ENCODE measurements around the gene TBX15. TPM values are rescaled to one million over a fixed set of nuclear protein-coding genes. Genes with fewer than 3 reads are reported as not detected.
"Not testable (repeated sequence)": the region's sequence is repeated elsewhere in the genome, so short reads cannot be mapped to it uniquely, and the experiment has no call there.

Gene TBX15
- total RNA-seq, 1 donor from 2014 or later, result 0.64 TPM

DNA sequence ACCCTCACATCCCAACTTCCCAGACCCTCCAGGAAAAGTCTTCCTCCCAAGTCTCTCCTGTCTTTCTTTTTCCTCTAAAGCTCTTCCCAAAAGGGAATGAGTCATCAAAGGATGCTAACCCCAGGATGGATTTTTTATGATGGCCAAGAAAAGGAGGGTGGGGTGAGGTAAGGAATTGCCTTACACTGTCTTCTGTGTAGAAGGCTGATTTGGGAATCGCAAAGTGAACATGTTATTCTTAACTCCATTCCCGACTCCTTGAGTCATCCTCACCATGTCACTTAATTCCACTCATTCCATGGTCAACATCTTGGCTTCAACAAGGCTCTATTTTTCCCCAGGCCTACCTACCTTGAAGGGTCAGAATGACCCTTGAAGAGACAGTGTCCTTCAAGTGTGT, 44.0 kb downstream of the TBX15 start:
- intact Hi-C loops (cut with micrococcal nuclease), result no loop called here
- no peak for DNase-seq
- ATAC-seq, result no peak

DNA sequence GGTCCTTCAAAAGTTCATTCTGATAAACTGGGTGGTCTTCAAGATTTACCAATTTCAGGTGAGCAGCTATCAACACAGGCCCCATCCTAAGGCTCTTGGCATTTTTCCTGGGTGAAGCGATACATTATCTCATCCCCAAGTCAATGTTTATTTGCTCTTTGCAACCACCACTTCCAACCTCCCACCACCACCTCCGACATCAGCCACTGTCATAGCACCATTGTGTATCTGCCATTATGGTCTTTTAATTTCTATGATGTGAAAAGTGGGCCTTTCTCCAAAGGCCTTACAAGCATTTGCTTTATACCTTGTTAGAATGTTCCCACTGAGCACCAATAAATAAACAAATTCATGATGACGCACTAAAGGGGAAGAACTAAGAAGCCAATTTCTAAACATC, 47.2 kb downstream of the TBX15 start:
- ATAC-seq (no peak), DNase-seq (no peak)
- intact Hi-C loops (cut with micrococcal nuclease), result no loop called here

DNA sequence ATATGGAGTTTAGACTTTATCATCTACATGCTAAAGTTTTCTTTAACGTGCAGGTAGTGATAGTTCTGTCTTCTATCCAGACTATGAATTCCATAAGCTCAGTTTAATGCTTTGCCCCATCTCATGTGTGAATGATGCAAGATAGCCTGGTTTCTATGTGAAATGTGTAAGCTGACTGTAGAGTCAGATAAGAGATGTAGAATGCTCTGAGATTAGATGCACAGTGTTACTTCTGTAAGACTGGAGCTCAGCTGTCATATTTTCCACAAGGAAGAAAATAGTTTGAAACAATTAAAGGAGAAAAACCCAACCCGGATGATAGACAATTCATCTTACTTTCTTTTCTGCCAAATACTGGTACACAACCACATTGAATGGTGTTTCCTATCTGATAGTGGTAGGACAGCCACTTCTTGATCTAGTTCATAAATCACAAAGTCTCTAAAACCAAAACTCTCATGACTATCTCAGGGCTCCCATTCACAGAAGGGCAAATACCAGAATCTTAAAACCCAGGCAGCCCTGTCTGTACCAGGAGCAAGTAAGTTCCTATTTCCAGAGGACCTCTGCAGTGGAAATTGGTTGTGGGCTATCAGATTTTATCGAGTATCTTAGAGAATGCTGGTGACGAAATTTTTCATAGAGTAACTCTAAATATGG, 50.6 kb downstream of the TBX15 start:
- intact Hi-C loops (cut with micrococcal nuclease), result no loop called here
- DNase-seq (no peak), ATAC-seq (no peak)

- intact Hi-C loops (cut with micrococcal nuclease), result no loop called here
- ATAC-seq, result no peak
These were observed 53.4 kb downstream of the TBX15 start for GRCh38 chr1:118934706-118935105.

DNA sequence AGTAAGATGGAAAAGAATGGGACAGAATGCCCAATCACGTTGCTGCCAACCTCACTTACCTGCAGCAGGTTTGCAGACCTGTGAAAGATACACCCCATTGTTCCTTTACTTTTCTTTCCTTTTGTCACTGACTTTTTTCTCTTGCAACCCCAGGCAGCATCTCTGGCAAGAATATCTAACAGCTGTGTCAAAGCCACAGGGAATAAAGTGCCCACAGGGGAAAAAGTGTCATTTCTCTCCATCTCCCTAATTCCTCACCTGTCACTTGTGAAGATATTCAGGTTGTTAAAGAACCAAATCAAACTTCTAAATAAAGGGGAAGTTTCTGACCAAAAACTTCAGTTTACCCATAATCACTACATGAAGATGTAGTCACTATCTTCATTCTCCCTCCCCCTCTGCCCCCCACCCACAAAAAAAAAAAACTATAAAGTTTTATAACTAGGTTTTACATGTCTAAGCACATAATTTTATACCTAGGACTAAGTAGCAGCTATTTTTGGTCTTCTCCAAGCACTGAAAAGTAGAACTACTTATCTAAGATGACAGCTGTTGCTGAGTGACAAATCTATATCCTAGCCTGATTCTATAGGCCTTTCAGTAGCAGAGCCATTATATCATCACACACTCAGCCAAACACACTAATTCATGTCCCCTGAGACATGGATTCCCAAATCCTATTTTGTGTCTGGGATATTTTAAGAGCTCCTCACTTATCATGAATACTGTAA, 54.9 kb downstream of the TBX15 start:
- intact Hi-C loops (cut with micrococcal nuclease), result no loop called here
- ATAC-seq, result no peak

More at GRCh38 chr1:118934706-118935105, 53.4 kb downstream of the TBX15 start:
- DNase-seq, result no peak

DNA sequence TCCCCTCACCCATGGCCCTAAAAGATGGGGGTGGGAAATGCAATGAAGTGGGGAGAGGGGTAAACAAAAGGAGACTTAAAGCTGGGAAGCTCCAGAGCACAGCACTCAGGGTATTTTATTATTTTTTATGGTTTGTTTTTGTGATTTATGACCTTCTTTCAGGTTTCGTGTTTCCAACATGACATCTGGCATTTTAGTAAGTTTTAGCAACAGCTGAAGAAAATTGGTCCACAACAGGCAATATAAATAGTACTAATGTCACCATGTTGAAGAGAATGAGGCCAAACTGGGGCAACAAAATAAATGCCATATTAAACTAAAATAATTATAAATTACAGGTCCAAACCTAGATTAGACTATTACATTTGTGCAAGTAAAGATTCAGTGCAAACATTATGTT, 56.3 kb downstream of the TBX15 start:
- intact Hi-C loops (cut with micrococcal nuclease), result no loop called here
- ATAC-seq, result no peak

More for the DNA sequence above, 54.9 kb downstream of the TBX15 start:
- DNase-seq, result no peak

GRCh38 chr1:118928739-118929554, 59.2 kb downstream of the TBX15 start:
- DNase-seq (no peak), ATAC-seq (no peak)
- intact Hi-C loops (cut with micrococcal nuclease), result no loop called here

More for the DNA sequence above, 56.3 kb downstream of the TBX15 start:
- DNase-seq, result no peak

- ATAC-seq (no peak), DNase-seq (no peak)
- intact Hi-C loops (cut with micrococcal nuclease), result no loop called here
These were observed 60.5 kb downstream of the TBX15 start for GRCh38 chr1:118927427-118928187.

- ATAC-seq, result no peak
These were observed 61.9 kb downstream of the TBX15 start for GRCh38 chr1:118926261-118926660.

GRCh38 chr1:118925651-118926050, 62.5 kb downstream of the TBX15 start:
- DNase-seq (no peak), ATAC-seq (no peak)
- intact Hi-C loops (cut with micrococcal nuclease), result no loop called here

More at GRCh38 chr1:118926261-118926660, 61.9 kb downstream of the TBX15 start:
- intact Hi-C loops (cut with micrococcal nuclease), result no loop called here
- DNase-seq, result no peak

- DNase-seq (no peak), ATAC-seq (no peak)
- intact Hi-C loops (cut with micrococcal nuclease), result no loop called here
These were observed 64.8 kb downstream of the TBX15 start for GRCh38 chr1:118923319-118923718.

- intact Hi-C loops (cut with micrococcal nuclease), result no loop called here
- DNase-seq, result no peak
- ATAC-seq, result no peak
These were observed 66.1 kb downstream of the TBX15 start for GRCh38 chr1:118921994-118922393.

- ATAC-seq (no peak), DNase-seq (no peak)
- intact Hi-C loops (cut with micrococcal nuclease), result no loop called here
These were observed 67.9 kb downstream of the TBX15 start for GRCh38 chr1:118920124-118920717.

DNA sequence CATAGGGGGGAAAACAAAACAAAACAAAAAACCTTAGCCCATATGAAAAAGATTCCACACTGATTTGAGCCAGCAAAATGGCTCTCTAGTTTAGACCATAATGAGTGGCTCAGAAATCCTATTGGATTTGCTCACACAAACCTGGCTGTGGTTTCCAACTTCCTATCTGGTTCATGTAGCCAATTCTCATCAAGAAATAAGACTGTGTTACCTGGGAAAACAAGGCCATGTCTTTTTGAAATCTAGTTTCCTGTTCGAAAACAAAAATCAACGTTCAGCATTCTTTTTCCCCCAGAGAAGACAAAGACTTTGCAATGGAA, 69.2 kb downstream of the TBX15 start:
- DNase-seq (no peak), ATAC-seq (no peak)
- intact Hi-C loops (cut with micrococcal nuclease), result no loop called here

- no peak for ATAC-seq
- DNase-seq, result no peak
- intact Hi-C loops (cut with micrococcal nuclease), result no loop called here
These were observed 69.8 kb downstream of the TBX15 start for GRCh38 chr1:118918230-118918939.

GRCh38 chr1:118916346-118916745, 71.8 kb downstream of the TBX15 start:
- DNase-seq; ATAC-seq; intact Hi-C loops (cut with micrococcal nuclease): not testable (repeated sequence)

DNA sequence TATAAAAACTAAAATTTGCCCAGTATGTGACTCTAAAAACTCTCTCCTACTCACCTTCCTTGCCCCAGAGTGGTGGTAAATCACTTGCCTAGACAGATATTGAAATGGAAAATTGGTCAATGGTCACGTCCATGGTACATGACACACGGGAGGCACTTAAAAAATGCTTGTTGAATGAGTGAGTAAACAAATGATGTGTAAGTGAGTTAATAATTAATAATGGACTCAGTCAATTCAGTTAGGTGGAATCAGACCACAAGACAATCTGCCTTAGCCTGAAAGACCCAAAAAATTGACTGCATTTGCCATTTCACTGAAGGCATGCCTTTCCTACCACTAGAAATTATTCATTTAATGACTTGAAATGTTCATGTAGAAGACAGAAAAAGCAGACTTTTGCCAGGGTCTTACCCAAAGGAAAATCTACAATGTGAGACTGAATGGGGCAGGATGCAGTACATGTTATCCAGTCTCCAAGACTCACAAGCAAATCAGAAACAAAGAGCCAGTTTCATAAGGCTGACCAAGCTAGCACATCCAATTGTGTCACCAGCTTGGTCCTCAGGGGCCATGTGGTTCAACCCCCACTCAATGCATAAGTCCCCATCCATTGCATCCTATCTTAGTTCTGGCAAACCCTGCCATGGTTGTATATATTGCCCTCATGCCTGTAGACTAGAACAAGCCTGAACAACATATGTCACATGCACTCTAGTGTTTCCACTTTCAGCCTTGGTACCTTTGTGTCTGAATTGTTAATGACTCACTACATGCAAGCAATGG, 73.6 kb downstream of the TBX15 start:
- intact Hi-C loops (cut with micrococcal nuclease), result no loop called here
- ATAC-seq (no peak), DNase-seq (no peak)

DNA sequence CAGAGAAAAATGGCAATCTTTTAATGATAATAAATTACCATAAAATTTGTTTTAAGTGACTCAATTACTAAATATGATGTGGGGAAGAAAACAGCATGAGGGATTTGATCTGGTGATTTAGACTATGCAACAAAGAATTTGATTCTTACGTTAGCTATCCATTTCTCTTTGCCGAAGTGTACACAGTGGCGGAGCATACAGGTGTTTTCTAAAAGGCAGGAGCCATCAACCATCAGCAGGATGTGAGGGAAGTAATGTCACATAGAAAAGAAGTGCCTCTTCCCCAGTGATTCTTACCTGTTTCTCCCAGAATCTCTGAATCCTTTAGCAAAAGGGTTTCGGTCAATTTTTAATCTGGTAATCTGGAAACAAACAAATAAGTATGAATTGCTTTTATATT, 74.3 kb downstream of the TBX15 start:
- DNase-seq (no peak), ATAC-seq (no peak)
- intact Hi-C loops (cut with micrococcal nuclease), result no loop called here

Data from left ventricle myocardium superior (tissue), 1 donor.